Gastrocnemius medialis (tissue), 4 donors: ENCODE measurements around the gene RPS15.

Experiments
- CTCF ChIP-seq, 5 experiments: fragments of 450-650 bp in 3 of 5; fragments of 200-600 bp in 2 of 5; sonication (generic) in 2 of 5; IDR thresholded peaks in 4 of 5; conservative IDR thresholded peaks in 1 of 5; 1 replicate in 4 of 5; 2 replicates in 1 of 5; pipeline ENCODE4 v1.5.1; 2016 to 2019; ENCODE audit warnings: antibody characterized with exemption in 5 of 5, mild to moderate bottlenecking in 3 of 5, moderate library complexity in 3 of 5
- POLR2A ChIP-seq, 2 donors: fragments of 450-650 bp; IDR thresholded peaks; one replicate each; pipeline ENCODE4 v1.6.1; 2017; ENCODE audit warnings: antibody characterized with exemption in 2 of 2, mild to moderate bottlenecking in 2 of 2, moderate library complexity in 2 of 2

DNA sequence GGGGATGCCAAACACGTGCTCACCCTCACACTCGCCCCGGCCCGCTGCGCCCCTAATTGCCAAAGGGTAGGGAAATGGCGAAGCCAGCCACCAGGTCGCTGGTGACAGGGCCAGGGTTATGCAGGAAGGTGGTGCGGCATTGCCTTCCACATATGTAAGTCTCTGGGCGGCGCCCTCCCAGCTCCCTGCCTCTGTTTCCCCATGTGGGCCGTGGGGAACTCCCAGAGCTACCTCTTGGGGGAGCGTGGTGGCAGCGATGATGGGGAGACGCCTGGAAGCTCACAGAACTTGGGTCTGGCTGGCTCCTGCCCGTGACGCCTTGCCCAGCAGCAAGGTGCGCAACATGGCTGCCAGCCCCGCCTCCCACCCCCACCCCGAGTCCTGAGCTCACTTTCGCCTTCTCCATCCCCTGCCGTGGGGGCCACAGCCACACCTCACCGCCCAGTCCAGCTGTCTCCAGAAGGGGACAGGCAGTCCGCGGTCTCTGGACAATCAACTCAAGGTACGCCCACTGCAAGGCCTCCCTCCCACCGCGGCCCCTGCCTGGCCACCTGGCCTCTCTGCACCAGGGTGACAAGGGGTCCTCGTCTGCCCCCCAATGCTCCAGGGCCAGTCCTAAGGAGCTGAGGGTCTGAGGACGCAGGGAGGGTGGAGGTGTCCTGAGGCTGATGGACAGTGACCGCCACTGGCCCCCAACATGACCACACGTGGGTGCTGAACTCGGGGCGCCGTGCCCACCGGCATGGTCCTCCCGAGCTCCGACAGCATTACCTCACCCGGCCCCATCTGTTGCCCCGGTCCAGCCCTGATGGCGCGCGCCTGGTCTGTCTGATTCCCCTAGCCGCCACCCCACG, 34.3 kb downstream of the RPS15 start:
- TF ChIP-seq POLR2A (IDR thresholded peaks at IDR 0.05) (no peak), CTCF (IDR thresholded peaks at IDR 0.05 in 4 of 5, conservative IDR thresholded peaks at IDR 0.05 in 1 of 5) (no peak)
